NCI-H446 (cell line): ENCODE measurements around the gene CLCN2.
A peak's percentile ranks its signal among the peaks of the same experiment; 100 is the strongest.

Source experiments
- DNase-seq, 2 experiments: peaks; one replicate each; lab custom pipeline; 2025; lab: John Stamatoyannopoulos, UW

CLCN2 gene

DNA sequence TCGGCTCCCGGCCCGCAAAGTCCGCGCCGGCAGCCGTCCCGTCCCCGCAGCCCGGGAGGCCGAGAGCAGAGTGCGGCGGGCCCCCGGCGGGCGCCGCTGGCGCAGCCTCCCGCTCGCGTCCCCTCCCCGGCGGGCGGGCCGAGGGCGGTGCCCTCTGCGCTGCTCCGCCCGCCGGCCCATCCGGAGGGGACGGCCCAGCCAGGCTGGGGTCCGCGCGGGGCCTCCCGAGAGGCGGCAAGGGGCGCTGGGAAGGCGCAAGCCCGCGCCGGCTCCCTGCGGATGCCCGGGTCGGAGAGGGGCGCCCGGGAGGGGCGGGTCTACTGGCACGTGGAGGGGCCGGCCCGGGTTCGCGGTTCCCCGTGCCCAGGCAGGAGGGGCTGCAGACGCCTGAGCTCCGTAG, at the start of gene CLCN2, which contains the start of gene POLR2H:
TSS of gene CLCN2 (minus strand) at position 74 of the 400 bp plus-strand sequence. CDS start 126 bp downstream, outside the sequence.
TSS of gene POLR2H (plus strand) at position 179 of the 400 bp plus-strand sequence. CDS start 1,783 bp downstream, outside the sequence.
- peak in 1 of 2 experiments; percentile 87 for DNase-seq

DNA sequence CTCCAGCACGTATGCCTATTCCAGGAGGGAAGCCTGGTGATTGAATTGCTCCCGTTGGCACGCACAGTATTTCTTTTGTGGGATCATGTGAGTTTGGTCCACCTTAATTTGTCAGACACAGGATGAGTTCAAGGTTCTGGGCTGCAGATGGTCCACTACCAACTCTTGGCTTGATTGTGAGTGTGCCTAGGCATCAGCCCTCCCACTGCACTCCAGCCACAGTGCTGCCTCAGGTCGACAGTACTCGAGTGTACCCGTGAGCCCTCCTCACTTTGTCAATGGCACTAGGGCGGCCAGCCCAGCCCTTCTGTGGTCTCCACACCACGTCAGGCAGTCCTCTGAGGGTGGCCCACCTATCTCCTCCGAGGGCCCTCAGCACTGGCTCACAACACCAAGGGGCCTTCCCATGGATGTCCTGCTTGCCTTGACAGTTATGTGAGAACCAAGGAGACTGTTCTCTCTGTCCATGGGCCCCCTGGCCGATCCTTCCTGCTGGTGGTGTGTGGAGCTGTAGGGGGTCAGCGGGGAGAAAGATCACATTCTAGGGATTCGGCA, 48.6 kb upstream of the CLCN2 start:
- no peak for DNase-seq

DNA sequence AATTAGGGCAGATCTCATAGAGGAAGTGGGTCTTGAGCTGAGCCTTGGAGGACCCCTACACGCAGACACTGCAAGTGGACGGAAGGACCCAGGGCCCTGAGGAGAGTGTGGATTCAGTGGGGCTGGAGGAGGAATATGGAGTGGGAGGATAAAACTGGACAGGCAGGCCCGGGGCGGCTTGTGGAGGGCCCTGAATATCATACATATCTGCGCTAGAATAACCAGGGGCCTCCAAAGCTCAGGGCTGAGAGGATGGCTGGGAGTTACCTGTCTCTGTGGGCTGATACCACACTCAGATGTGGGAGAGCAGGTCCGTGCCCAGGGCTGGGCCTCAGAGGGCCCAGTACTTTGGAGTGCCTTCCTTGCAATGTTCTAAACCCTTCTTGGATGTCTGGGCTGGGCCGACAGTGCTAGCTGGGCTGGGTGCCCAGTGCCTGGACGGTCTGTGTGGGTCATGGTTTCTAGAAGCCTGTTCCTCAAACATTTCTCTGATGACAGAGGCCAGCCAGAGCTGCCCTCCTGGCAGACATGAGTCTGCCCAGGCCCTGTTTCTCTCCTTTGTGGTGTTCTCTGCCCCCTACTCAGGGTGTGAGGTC, 48.0 kb upstream of the CLCN2 start:
- no peak for DNase-seq

DNA sequence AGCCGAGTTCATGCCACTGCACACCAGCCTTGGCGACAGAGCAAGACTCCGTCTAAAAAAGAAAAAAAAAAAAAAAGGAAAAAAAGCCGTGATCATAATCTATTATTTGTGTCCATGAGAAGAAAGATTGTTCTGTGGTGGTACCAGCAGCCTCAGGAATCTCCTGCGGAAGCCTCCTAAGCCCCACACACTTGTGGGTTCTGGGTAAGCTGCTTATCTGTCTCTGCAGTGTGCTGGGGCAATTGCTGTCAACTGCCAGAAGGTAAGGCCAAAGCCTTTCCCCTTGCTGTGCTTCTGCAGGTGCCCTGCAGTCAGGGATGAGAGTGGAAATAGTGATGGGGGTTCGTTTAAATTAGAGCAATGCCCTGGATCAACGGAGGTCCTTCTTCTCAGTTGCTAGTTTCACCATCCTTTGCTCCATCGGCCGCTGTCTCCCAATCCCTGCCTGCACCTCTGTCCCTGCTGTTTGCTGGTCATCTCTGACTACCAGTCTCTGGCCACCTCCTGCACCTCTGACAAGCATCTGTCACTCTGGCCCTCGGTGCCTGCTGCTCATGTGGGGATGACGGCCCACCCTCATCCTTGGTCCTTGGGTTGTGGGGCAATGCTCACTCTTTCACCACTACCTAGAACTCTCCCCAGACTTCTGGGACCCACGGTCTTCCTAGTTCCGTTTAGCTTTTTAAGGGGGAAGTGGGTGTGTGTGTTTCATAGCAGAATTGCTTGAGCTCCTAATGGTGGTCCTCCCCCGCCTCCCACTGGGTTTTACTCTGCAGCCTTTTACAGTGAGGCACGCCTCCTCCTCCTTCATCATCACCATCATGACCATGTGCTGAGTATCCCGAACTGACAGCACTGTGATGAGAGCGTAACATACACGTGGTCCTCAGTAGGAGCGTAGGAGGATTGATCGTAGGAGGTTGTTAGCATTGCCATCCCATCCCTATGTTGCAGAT, 43.9 kb upstream of the CLCN2 start:
- no peak for DNase-seq

DNA sequence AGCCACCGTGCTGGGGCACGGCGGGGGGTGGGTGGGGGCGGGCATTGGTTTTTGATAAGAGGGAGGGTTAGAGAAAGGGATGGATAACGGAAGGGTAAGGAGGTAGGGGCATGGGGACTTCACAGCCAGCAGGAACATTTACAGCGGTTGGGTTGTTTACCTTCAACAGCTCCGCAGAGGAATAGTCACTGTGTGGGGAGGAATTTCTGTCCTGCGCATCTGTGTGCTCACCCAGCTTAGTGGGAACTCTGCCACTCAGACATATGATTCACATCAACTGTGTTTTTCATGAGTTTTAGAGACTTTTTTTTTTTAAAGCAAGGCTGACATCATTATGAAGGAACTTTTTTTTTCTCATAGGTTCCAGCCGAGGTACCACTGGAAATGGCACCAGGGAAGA, 38.0 kb upstream of the CLCN2 start:
- no peak for DNase-seq

DNA sequence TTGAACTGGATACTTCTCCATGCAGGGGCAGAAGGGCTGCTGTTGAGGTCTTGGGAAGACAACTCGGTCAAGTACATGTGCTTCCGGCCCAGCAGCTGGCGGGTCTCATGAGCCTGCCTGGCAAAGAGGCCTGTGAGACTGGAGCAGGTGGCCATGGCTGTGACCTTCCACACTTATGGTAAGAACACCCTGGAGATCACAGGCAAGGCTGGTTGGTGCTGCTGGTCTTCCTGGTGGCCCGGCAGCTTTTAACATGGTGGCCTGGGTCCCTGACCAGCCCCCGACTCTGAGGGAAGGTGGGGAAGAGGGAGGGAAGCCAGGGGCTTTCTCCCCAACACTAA, 33.9 kb upstream of the CLCN2 start:
- DNase-seq: no peak

DNA sequence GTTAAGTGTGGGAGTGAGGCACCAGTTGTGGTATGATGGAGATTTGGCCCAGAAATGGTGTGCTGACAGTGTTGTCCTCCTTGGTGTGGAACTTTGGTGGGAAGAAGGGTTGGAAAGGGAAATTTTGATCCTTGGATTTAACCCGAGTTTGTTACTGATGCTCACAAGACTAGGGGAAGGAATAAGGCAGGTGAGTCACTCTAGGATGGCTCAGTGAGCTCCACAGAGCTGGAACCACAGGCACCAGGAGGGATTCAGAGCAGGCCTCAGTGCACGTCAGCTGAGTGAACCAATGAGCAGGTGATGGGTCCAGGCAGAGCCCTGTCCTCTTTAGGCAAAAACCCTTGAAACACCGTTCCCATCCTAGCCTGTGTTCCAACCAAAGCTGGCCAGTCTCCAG, 29.9 kb upstream of the CLCN2 start:
- DNase-seq: no peak

DNA sequence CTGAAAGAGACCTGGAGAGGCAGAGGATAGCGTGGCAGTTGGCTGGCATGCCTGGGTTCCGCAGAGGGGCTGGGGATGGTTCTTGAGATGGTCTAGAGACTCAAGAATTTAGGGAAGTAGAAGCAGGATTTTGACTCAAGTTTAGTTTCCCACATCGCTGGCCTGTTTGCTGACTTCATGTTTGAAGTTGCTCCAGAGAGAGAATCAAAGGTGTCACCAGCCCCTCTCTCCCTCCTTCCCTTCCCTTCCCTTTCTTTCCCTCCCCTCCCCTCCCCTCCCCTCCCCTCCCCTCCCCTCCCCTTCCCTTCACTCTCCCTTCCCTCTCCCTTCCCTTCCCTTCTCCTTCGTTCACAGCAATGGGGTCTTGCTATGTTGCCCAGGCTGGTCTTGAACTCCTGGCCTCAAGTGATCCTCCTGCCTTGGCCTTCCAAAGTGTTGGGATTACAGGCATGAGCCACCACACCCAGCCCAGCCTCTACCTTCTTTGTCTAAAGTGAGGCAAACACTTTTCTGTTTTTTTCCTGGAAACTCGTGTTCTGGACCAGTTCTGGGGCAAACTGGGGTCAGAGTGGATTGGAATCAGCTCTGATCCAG, 28.6 kb upstream of the CLCN2 start:
- DNase-seq: no peak

DNA sequence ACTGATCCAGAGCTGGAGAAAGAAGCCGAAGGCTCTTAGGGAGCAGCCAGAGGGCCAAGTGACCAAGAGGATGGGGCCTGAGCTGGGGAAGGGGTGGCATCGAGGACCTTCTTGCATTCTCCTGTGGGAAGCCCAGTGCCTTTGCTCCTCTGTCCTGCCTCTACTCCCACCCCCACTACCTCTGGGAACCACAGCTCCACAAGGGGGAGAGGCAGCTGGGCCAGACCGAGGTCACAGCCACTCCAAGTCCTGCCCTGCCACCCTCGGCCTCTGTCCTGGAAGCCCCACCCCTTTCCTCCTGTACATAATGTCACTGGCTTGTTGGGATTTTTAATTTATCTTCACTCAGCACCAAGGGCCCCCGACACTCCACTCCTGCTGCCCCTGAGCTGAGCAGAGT, 28.0 kb upstream of the CLCN2 start:
- DNase-seq: no peak

DNA sequence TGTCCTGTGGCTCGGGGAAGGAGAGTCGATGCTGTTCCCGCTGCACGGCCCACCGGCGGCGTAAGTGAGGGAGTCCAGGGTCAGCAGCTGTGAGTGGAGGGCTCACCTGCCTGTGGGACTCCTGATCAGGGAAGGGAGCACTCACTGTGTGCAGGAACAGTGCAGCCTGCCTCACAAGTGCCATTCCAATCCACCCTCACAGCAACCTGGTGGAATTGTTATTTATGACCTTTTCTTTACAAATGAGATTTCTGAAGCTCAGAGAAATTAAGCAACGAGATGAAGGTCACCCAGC, 27.5 kb upstream of the CLCN2 start:
- no peak for DNase-seq

DNA sequence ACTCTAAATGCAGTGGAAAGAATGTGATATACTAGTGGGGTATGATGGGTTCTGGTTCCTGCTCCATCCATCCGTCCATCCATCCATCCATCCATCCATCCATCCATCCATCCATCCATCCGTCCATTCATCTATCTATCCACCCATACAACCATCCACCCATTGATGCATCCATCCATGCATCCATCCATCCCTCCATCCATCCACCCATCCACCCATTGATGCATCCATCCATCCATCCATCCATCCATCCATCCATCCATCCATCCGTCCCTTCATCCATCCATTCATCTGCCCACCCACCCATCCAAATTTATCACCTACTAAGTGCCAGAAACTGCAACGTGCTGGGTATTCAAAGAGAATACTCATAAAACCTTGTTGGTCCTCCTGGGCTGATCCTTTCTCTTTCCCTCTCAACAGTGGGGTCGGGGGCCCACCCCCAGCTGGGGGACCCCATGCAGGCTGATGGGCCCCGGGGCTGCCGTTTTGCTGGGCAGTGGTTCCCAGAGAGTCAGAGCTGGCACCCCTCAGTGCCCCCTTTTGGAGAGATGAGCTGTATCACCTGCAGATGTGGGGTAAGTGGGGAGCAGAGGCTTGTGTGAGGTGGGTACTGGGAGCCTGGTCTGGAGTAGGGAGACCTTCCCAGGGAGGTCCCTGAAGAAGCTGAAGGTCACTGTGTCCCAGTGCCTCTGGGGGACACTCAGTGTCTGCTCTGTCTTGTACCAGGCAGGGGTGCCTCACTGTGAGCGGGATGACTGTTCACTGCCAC, 26.9 kb upstream of the CLCN2 start:
- DNase-seq: no peak

DNA sequence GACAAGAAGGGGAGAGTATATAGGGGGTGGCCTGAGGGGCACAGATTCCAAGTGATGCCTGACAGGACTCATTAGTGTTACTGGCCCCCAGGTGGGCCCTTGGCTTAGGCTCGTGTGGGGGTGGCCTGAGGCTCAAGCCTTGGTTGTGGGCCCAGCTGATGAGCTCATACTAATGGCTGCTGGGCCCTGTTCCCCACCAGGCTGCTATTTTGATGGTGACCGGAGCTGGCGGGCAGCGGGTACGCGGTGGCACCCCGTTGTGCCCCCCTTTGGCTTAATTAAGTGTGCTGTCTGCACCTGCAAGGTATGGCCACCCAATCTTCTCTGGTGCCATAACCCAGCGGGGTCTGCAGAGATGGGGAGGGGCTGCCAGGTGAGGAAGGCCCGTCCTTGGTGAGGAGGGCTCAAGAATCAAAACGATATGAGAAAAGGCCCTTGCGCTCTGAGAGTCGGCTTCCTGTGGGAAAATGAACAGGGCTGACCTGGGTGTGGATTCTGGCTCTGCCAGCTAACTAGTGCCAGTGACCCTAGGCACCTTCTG, 25.8 kb upstream of the CLCN2 start:
- DNase-seq: no peak

DNA sequence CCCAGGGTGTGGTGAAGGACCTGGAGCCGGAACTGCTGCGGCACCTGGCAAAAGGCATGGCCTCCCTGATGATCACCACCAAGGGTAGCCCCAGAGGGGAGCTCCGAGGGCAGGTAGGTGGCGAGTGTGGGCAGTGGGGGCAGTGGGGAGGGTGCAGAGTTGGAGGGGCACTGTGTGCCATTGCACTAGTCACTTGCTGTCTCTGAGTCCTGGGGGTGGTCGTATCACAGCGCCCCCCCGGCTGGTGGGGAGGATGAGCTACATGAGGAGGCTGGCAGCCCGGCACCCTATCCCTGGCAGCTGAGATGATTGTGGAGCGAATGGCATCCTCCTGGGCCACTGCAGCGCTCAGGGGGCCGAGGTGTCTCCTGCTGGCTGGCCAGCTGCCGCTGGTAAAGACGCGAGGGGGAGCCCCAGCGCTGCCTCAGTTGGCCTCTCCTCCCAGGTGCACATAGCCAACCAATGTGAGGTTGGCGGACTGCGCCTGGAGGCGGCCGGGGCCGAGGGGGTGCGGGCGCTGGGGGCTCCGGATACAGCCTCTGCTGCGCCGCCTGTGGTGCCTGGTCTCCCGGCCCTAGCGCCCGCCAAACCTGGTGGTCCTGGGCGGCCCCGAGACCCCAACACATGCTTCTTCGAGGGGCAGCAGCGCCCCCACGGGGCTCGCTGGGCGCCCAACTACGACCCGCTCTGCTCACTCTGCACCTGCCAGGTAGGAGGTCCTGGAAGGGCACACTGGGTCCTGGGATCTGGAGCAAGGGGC, 24.8 kb upstream of the CLCN2 start:
- DNase-seq: no peak

DNA sequence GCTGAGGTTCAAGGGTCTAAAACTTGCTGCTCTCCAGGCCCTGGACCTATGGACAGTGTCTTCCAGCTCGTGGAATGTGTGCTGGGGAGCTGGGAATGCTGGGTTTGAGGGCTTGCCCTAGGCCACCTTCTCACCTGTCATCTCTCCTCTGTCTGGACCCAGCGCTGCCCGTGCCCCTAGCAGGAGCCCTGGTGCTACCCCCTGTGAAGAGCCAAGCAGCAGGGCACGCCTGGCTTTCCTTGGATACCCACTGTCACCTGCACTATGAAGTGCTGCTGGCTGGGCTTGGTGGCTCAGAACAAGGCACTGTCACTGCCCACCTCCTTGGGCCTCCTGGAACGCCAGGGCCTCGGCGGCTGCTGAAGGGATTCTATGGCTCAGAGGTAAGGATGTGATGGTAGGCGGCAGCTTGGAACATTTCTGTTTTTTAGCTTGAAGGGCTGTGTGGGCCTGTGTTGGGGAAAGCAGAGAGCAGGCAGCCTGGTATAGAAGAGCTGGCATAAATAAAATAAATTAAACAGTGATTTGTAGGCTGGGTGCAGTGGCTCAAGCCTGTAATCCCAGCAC, 23.5 kb upstream of the CLCN2 start:
- DNase-seq: no peak

DNA sequence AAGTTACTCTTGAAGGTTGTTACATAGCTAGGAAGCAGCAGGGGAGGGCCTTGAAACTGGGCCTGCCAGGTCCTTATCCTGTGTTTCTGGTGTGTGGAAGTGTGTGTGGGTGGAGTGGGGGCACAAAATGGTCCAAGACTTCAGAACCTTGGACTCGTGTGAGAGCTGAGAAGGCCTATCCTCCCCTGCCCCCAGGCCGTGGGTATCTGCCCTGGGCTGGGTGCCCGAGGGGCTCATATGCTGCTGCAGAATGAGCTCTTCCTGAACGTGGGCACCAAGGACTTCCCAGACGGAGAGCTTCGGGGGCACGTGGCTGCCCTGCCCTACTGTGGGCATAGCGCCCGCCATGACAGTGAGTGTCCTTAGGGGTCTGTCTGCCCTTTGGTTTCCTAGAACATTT, 22.9 kb upstream of the CLCN2 start:
- DNase-seq: no peak

DNA sequence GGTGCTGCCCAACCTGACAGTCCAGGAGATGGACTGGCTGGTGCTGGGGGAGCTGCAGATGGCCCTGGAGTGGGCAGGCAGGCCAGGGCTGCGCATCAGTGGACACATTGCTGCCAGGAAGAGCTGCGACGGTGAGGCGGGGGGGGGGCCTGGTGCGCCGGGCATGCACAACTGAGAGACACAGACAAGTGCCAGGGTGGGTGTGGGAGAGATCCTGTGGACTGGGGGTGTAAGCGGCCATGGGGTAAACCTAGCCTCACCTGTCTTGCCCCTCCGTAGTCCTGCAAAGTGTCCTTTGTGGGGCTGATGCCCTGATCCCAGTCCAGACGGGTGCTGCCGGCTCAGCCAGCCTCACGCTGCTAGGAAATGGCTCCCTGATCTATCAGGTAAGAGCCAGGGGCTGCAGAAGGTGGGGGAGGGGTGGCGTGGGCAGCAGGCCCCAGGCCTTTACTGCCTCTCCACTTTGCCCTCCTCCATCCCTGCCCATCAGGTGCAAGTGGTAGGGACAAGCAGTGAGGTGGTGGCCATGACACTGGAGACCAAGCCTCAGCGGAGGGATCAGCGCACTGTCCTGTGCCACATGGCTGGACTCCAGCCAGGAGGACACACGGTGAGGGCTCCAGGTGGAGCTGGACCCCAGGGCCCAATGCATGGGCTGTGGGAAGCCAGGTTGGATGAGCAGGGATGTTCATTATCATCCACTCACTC, 21.8 kb upstream of the CLCN2 start:
- no peak for DNase-seq

DNA sequence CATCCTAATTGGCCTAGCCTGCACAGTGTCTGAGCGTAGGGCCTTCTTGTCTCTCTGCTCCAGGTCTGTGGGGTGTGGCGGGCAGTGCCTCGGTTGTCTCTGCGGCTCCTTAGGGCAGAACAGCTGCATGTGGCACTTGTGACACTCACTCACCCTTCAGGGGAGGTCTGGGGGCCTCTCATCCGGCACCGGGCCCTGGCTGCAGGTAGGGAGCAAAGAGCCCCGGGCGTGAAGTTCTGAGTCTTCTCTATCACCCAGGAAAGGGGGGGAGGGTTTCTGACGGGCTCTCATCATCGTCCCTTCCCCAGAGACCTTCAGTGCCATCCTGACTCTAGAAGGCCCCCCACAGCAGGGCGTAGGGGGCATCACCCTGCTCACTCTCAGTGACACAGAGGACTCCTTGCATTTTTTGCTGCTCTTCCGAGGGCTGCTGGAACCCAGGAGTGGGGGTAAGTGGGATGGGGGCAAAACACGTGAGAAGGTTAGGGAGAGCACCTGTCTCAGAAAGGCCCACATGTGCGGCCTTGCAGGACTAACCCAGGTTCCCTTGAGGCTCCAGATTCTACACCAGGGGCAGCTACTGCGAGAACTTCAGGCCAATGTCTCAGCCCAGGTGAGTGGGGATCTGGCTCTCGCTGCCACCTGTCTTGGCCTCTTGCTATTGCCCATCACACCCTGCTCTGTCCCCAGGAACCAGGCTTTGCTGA, 21.1 kb upstream of the CLCN2 start:
- DNase-seq: no peak

DNA sequence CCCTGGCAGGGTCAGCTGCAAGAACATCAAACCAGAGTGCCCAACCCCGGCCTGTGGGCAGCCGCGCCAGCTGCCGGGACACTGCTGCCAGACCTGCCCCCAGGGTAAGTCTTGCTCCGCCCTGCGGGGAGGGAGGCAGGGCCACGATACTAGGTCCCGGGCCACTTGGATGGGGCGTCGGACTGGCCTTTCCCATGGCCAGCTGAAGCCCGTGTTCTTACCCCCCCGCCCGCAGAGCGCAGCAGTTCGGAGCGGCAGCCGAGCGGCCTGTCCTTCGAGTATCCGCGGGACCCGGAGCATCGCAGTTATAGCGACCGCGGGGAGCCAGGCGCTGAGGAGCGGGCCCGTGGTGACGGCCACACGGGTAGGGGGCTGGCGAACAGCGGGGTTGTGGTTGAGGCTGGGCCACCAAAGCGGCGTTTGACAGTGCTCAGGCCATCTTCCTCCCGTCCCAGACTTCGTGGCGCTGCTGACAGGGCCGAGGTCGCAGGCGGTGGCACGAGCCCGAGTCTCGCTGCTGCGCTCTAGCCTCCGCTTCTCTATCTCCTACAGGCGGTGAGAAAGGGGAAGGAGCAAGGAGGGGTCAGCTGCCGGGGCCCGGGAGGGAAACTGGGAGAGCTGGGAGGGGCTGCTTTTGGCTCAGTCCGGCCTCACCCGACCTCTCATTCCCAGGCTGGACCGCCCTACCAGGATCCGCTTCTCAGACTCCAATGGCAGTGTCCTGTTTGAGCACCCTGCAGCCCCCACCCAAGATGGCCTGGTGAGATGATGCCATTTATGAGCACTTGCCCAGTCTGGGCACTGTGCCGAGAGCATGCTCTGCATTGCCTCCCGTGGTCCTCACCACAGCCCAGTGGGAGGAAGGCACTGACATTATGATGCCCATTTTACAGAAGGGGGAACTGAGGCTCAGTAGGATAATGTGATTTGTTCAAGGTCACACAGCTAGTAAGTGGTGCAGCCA, 20.1 kb upstream of the CLCN2 start:
- no peak for DNase-seq
